HepG2 (cell line): ENCODE measurements around the gene WNK1. TPM values are rescaled to one million over a fixed set of nuclear protein-coding genes. Genes with fewer than 3 reads are reported as not detected.

Experiments
- ATAC-seq: fragments of 200-7000 bp; cut with Tn5 transposase; 3 replicates; pipeline ENCODE4 v1.9.1; 2020; ENCODE audit warnings: mild to moderate bottlenecking, moderate library complexity
- BruUV-seq: library from RNA; stranded (reverse); fragments of 400-500 nt; replicated peaks from 2 replicates; lab custom pipeline; 2021; lab: Mats Ljungman, UMichigan
- CTCF ChIA-PET: fragments of 300-600 bp; formaldehyde crosslinking; extraction: SDS; loops from one replicate; lab custom pipeline; 2021; ENCODE audit warnings: low total read pairs, inconsistent platforms, low intra/inter-chr PET ratio; lab: Yijun Ruan, JAX
- POLR2A ChIA-PET: fragments of 350-600 bp; sonication (Branson Sonifier 250); formaldehyde crosslinking; loops from one replicate; lab custom pipeline; 2020; ENCODE audit warnings: antibody characterized with exemption, inconsistent platforms; lab: Yijun Ruan, JAX
- DNase-seq: peaks from one replicate; pipeline ENCODE4 v3.0.0-alpha.2; 2015; ENCODE audit warnings: low spot score
- FAIRE-seq: peaks from 3 replicates; lab custom pipeline; 2011; peaks lifted over from hg19 to GRCh38; lab: Jason Lieb, UNC
- H2AFZ ChIP-seq: one replicate; pipeline ENCODE4 v1.6.1; 2011; ENCODE audit warnings: low read length, inconsistent platforms
- H3K27ac ChIP-seq: fragments of 300-600 bp; 3 replicates; pipeline ENCODE4 v1.8.0; 2011; ENCODE audit warnings: mixed run types, mild to moderate bottlenecking, mixed read lengths, low read length, inconsistent platforms; ENCODE audit not compliant: insufficient read depth; ENCODE audit errors: extremely low read length
- H3K27me3 ChIP-seq, 2 experiments: fragments of 200-600 bp in 1 of 2; 2 replicates in 1 of 2; 3 replicates in 1 of 2; pipeline versions ENCODE4 v1.6.0 to v1.8.0; 2011; ENCODE audit warnings: low read length in 2 of 2, mild to moderate bottlenecking in 2 of 2, moderate library complexity in 2 of 2, inconsistent platforms in 1 of 2; ENCODE audit not compliant: insufficient read depth in 2 of 2, control insufficient read depth in 1 of 2
- H3K36me3 ChIP-seq, 2 experiments: fragments of 200-600 bp in 1 of 2; replicated peaks in 1 of 2; 2 replicates in 1 of 2; 3 replicates in 1 of 2; pipeline versions ENCODE4 v1.5.1 to v1.8.0; 2011; ENCODE audit warnings: low read length in 2 of 2, inconsistent platforms in 1 of 2; ENCODE audit not compliant: insufficient read depth in 2 of 2, control insufficient read depth in 1 of 2
- H3K4me1 ChIP-seq: 2 replicates; pipeline ENCODE4 v1.5.1; 2012; ENCODE audit warnings: low read length, inconsistent platforms; ENCODE audit not compliant: insufficient read depth
- H3K4me2 ChIP-seq: 2 replicates; pipeline ENCODE4 v1.6.0; 2011; ENCODE audit warnings: low read depth, low read length, inconsistent platforms
- H3K4me3 ChIP-seq, 3 experiments: fragments of 200-600 bp in 1 of 3; sonication (generic), shearing (Covaris generic) in 1 of 3; replicated peaks in 1 of 3; 2 replicates each; pipeline ENCODE4 v1.5.1; 2011 to 2016; ENCODE audit warnings: low read length in 3 of 3, inconsistent platforms in 2 of 3, low read depth in 2 of 3, mild to moderate bottlenecking in 2 of 3, control low read depth in 1 of 3, mixed read lengths in 1 of 3; ENCODE audit not compliant: insufficient read depth in 1 of 3
- H3K79me2 ChIP-seq: one replicate; pipeline ENCODE4 v1.6.1; 2011; ENCODE audit warnings: low read length, inconsistent platforms; ENCODE audit not compliant: insufficient read depth
- H3K9ac ChIP-seq: 2 replicates; pipeline ENCODE4 v1.6.0; 2011; ENCODE audit warnings: mild to moderate bottlenecking, low read depth, low read length, inconsistent platforms; ENCODE audit not compliant: insufficient read depth
- H3K9me3 ChIP-seq: 2 replicates; pipeline ENCODE4 v1.5.1; 2012; ENCODE audit warnings: mild to moderate bottlenecking, low read length
- H4K20me1 ChIP-seq: 2 replicates; pipeline ENCODE4 v1.6.0; 2011; ENCODE audit warnings: inconsistent platforms, mild to moderate bottlenecking, low read length, moderate library complexity; ENCODE audit not compliant: insufficient read depth
- ESRRA ChIP-seq: sonication (generic); formaldehyde crosslinking; IDR thresholded peaks from 2 replicates; pipeline ENCODE4 v1.5.1; 2020; ENCODE audit warnings: mild to moderate bottlenecking, low read depth, missing genetic modification reagents
- GFI1 ChIP-seq: sonication (generic); formaldehyde crosslinking; IDR thresholded peaks from 2 replicates; pipeline ENCODE4 v1.5.0; 2020; ENCODE audit warnings: missing genetic modification reagents, mild to moderate bottlenecking, borderline replicate concordance
- HMG20A ChIP-seq: IDR thresholded peaks from 2 replicates; pipeline ENCODE4 v1.6.1; 2016; ENCODE audit warnings: borderline replicate concordance
- NR2F6 ChIP-seq, 2 experiments: IDR thresholded peaks; 2 replicates each; pipeline ENCODE4 v1.6.1; 2016; ENCODE audit warnings: antibody characterized with exemption in 1 of 2, mild to moderate bottlenecking in 1 of 2
- YEATS4 ChIP-seq: sonication (generic); formaldehyde crosslinking; IDR thresholded peaks from 2 replicates; pipeline ENCODE4 v1.4.0; 2020; ENCODE audit warnings: missing genetic modification reagents, borderline replicate concordance
- ZMYM4 ChIP-seq: sonication (generic); formaldehyde crosslinking; IDR thresholded peaks from 2 replicates; pipeline ENCODE4 v1.8.1; 2023; ENCODE audit warnings: mild to moderate bottlenecking, missing genetic modification reagents
- ZNF317 ChIP-seq: sonication (generic); formaldehyde crosslinking; IDR thresholded peaks from 2 replicates; pipeline ENCODE4 v1.5.0; 2020; ENCODE audit warnings: mild to moderate bottlenecking, missing genetic modification reagents
- ZNF383 ChIP-seq: sonication (generic); formaldehyde crosslinking; IDR thresholded peaks from 2 replicates; pipeline ENCODE4 v1.4.0; 2020; ENCODE audit warnings: missing genetic modification reagents, mild to moderate bottlenecking, borderline replicate concordance
- ZNF7 ChIP-seq: IDR thresholded peaks from 2 replicates; pipeline ENCODE4 v1.6.1; 2016; ENCODE audit warnings: missing biosample characterization, missing genetic modification reagents
- ZSCAN22 ChIP-seq: sonication (generic); formaldehyde crosslinking; IDR thresholded peaks from 2 replicates; pipeline ENCODE4 v1.4.0; 2020; ENCODE audit warnings: mild to moderate bottlenecking, missing genetic modification reagents
- WGBS: methylation state at CpG from one replicate; pipeline ENCODE4 v1.1.6; 2017; ENCODE audit warnings: low lambda C conversion rate; 5-methylcytosine and 5-hydroxymethylcytosine counted together
- in situ Hi-C: cut with HindIII; loops from 2 replicates; pipeline ENCODE4 v1.10.0; 2017; ENCODE audit warnings: low pct_unique_long_range_greater_than_20kb; ENCODE audit not compliant: extremely low pct_ligation_motif_present
- intact Hi-C: fragments of 100-400 bp; cut with micrococcal nuclease; formaldehyde crosslinking; loops from one replicate; pipeline ENCODE4 v1.10.0; 2022; ENCODE audit not compliant: unreplicated experiment
- polyA plus RNA-seq, 8 experiments: library from polyadenylated mRNA; depleted of rRNA in 3 of 8; stranded (reverse) in 7 of 8; unstranded in 1 of 8; fragments of >200 nt; fragmentation: Illumina TruSeq in 4 of 8; extraction: Trizol in 4 of 8; gene quantifications; 2 replicates each; pipeline versions ENCODE4 v1.2.1 to v1.2.3, GENCODE V29; 2011 to 2016; ENCODE audit warnings: low read depth in 4 of 8, missing spikeins in 1 of 8, mixed read lengths in 1 of 8; ENCODE audit not compliant: insufficient read depth in 1 of 8
- total RNA-seq, 5 experiments: library from RNA; depleted of rRNA; stranded (reverse); fragments of >200 nt; fragmentation: Illumina TruSeq; extraction: Trizol; gene quantifications; 2 replicates each; pipeline ENCODE4 v1.2.3, GENCODE V29; 2016; ENCODE audit warnings: low read depth in 1 of 5
- TF ChIP-seq, protein P1 (sequence below): sonication (generic); formaldehyde crosslinking; IDR thresholded peaks from 2 replicates; pipeline ENCODE4 v1.5.0; 2020; ENCODE audit warnings: mild to moderate bottlenecking, missing genetic modification reagents
- TF ChIP-seq, protein P2 (sequence below): sonication (generic); formaldehyde crosslinking; IDR thresholded peaks from 2 replicates; pipeline ENCODE4 v1.8.0; 2022; ENCODE audit warnings: missing genetic modification reagents, low read depth, mild to moderate bottlenecking, borderline replicate concordance
- TF ChIP-seq, protein P3 (sequence below): sonication (generic); formaldehyde crosslinking; IDR thresholded peaks from 2 replicates; pipeline ENCODE4 v1.4.0; 2020; ENCODE audit warnings: missing genetic modification reagents, borderline replicate concordance

Gene WNK1
- total and polyA plus RNA-seq, 2 of the 13 experiments (the other 11 are each of a cell fraction or from before 2014, with no cell fraction given) = 31.1 to 54.8 TPM

DNA sequence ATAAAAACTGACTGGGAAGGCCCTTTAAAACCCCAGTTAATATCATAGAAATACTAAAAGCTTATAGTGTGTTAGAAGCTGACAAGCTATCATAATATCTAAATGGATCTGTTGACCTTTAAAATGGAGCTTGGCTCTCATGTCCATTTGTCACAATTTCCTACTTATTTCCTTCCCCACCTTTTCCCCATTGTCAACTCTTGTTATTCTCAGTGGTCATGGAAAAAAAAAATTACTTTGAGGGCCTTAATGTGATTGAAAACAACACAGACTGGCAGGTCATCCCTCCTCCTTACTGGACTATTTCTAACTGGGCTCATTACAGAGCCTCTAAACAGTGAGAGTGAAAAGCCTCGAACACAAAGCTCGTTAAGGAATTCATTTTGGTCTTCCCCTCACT, 13.7 kb upstream of the WNK1 start:
- 24% methylated on average over 2 of the region's 2 CpGs for WGBS
- H3K79me2 ChIP-seq = no peaks in the 10 kb centered on the region

DNA sequence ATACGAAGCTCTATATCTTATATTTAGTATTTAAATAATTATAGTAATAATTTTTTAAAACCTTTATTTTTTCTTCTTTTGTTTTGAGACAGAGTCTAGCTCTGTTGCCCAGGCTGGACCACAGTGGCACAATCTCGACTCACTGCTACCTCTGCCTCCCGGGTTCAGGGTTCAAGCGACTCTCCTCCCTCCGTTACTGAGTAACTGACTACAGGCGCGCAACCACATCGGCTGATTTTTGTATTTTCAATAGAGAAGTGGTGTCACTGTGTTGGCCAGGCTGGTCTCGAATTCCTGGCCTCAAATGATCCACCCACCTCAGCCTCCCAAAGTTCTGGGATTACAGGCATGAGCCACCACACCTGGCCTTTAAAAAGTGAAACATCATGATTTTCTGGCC, 13.0 kb upstream of the WNK1 start:
- DNase-seq = no peak
- FAIRE-seq = no peak
- BruUV-seq = no TSS peak
- Histone ChIP-seq H3K36me3 (no peaks in the 10 kb centered on the region), H3K9ac (no peak overlapping the region), H3K4me1 (peaks cover 35% of the 10 kb centered on the region), H3K27me3 (no peaks in the 10 kb centered on the region), H3K4me3 (no peak overlapping the region), H2AFZ (peak overlapping the region; percentile 44), H3K79me2 (no peaks in the 10 kb centered on the region), H3K9me3 (no peaks in the 10 kb centered on the region), H4K20me1 (no peaks in the 10 kb centered on the region), H3K4me2 (peak overlapping the region; percentile 62), H3K27ac (no peak overlapping the region)
- intact Hi-C loops (no loop called here), in situ Hi-C loops (no loop called here)
- ChIA-PET POLR2A (interaction anchor here (0.6 kb wide), 1 partner anchor 12 kb away, joined by 3 read pairs; no protein-coding TSS in a partner anchor), CTCF (no interaction called here)
- ATAC-seq = peak; percentile 88
- WGBS = 2% methylated on average over 9 of the region's 9 CpGs
- 0 out of 2 replicates have a peak, but pooled peaks have one; percentile 43 for TF ChIP-seq YEATS4 (CRISPR knock-in tag)
- TF ChIP-seq, protein P1, sequence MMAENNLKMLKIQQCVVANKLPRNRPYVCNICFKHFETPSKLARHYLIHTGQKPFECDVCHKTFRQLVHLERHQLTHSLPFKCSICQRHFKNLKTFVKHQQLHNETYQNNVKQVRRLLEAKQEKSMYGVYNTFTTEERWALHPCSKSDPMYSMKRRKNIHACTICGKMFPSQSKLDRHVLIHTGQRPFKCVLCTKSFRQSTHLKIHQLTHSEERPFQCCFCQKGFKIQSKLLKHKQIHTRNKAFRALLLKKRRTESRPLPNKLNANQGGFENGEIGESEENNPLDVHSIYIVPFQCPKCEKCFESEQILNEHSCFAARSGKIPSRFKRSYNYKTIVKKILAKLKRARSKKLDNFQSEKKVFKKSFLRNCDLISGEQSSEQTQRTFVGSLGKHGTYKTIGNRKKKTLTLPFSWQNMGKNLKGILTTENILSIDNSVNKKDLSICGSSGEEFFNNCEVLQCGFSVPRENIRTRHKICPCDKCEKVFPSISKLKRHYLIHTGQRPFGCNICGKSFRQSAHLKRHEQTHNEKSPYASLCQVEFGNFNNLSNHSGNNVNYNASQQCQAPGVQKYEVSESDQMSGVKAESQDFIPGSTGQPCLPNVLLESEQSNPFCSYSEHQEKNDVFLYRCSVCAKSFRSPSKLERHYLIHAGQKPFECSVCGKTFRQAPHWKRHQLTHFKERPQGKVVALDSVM (CRISPR knock-in tag) = peak; percentile 67
- TF ChIP-seq GFI1 (CRISPR knock-in tag) = peak; percentile 41; the same call in 1 of the 2 replicates
- no peak for TF ChIP-seq ZSCAN22 (CRISPR knock-in tag)
- TF ChIP-seq, protein P2, sequence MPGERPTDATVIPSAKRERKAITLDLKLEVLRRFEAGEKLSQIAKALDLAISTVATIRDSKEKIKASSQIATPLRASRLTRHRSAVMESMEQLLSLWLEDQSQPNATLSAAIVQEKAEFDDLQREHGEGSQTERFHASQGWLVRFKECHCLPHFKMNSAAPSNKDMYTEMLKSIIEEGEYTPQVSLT (CRISPR knock-in tag) = no peak
- TF ChIP-seq HMG20A (CRISPR knock-in tag) = no peak
- TF ChIP-seq ZNF317 (CRISPR knock-in tag) = no peak
- TF ChIP-seq ESRRA = no peak
- TF ChIP-seq NR2F6 (IDR thresholded peaks at IDR 0.05) = no peak
- no peak for TF ChIP-seq NR2F6 (CRISPR knock-in tag; IDR thresholded peaks at IDR 0.05)
- TF ChIP-seq ZMYM4 (CRISPR knock-in tag) = peak; percentile 59
- TF ChIP-seq, protein P3, sequence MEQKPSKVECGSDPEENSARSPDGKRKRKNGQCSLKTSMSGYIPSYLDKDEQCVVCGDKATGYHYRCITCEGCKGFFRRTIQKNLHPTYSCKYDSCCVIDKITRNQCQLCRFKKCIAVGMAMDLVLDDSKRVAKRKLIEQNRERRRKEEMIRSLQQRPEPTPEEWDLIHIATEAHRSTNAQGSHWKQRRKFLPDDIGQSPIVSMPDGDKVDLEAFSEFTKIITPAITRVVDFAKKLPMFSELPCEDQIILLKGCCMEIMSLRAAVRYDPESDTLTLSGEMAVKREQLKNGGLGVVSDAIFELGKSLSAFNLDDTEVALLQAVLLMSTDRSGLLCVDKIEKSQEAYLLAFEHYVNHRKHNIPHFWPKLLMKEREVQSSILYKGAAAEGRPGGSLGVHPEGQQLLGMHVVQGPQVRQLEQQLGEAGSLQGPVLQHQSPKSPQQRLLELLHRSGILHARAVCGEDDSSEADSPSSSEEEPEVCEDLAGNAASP (CRISPR knock-in tag) = no peak

More for the DNA sequence above, 13.7 kb upstream of the WNK1 start:
- Histone ChIP-seq H3K9ac (no peak overlapping the region), H3K27ac (no peak overlapping the region), H3K4me2 (peak overlapping the region; percentile 62; the same call in 1 of the 2 replicates), H3K27me3 (no peaks in the 10 kb centered on the region), H3K9me3 (no peaks in the 10 kb centered on the region), H2AFZ (peak overlapping the region; percentile 44), H3K4me3 (no peak overlapping the region), H4K20me1 (no peaks in the 10 kb centered on the region), H3K4me1 (peaks cover 41% of the 10 kb centered on the region), H3K36me3 (no peaks in the 10 kb centered on the region)
- ATAC-seq (no peak), FAIRE-seq (no peak), DNase-seq (no peak)
- POLR2A ChIA-PET = interaction anchor here (0.6 kb wide), 1 partner anchor 12 kb away, joined by 3 read pairs; no protein-coding TSS in a partner anchor
- no peak for TF ChIP-seq ZNF383 (CRISPR knock-in tag)
- TF ChIP-seq ZNF7 (CRISPR knock-in tag) = 0 out of 2 replicates have a peak, but pooled peaks have one; percentile 23
- intact Hi-C loops = no loop called here
- no TSS peak for BruUV-seq
- CTCF ChIA-PET = no interaction called here
- in situ Hi-C loops = no loop called here
